ENCODE results near the gene PTPRM.

PTPRM gene

GRCh38 chr18:7977897-7978296 lies 410.8 kb downstream of the PTPRM start:
- no peaks in the 10 kb centered on the region for H3K27me3 ChIP-seq (ENCODE audit: control insufficient read depth in 2 of 2, insufficient read depth in 2 of 2, low read length in 2 of 2)
- no peak overlapping the region for H3K9ac ChIP-seq (ENCODE audit: low read depth in 1 of 2, low read length in 2 of 2)
- no peaks in the 10 kb centered on the region for H3K4me1 ChIP-seq (ENCODE audit: control insufficient read depth in 2 of 2, insufficient read depth in 2 of 2, low read length in 2 of 2)
- no peaks in the 10 kb centered on the region for H3K9me3 ChIP-seq (ENCODE audit: control insufficient read depth in 2 of 2, low read length in 2 of 2)
- no peak overlapping the region for H3K4me3 ChIP-seq (ENCODE audit: low read length in 2 of 2)
- no peaks in the 10 kb centered on the region for H3K36me3 ChIP-seq (ENCODE audit: control insufficient read depth in 2 of 2, insufficient read depth in 2 of 2, low read length in 2 of 2)
- no peak overlapping the region for H3K27ac ChIP-seq (ENCODE audit: low read depth in 2 of 2, low read length in 2 of 2)

GRCh38 chr18:7978834-7979233 lies 411.7 kb downstream of the PTPRM start:
- Histone ChIP-seq H3K9me3 (ENCODE audit: control insufficient read depth in 2 of 2, low read length in 2 of 2) (no peaks in the 10 kb centered on the region), H3K27me3 (ENCODE audit: control insufficient read depth in 2 of 2, insufficient read depth in 2 of 2, low read length in 2 of 2) (no peaks in the 10 kb centered on the region), H3K9ac (ENCODE audit: low read depth in 1 of 2, low read length in 2 of 2) (no peak overlapping the region), H3K27ac (ENCODE audit: low read depth in 2 of 2, low read length in 2 of 2) (no peak overlapping the region), H3K36me3 (ENCODE audit: control insufficient read depth in 2 of 2, insufficient read depth in 2 of 2, low read length in 2 of 2) (no peaks in the 10 kb centered on the region), H3K4me1 (ENCODE audit: control insufficient read depth in 2 of 2, insufficient read depth in 2 of 2, low read length in 2 of 2) (no peaks in the 10 kb centered on the region), H3K4me3 (ENCODE audit: low read length in 2 of 2) (no peak overlapping the region)

GRCh38 chr18:7979714-7980113 lies 412.6 kb downstream of the PTPRM start:
- Histone ChIP-seq H3K4me3 (ENCODE audit: low read length in 2 of 2) (no peak overlapping the region), H3K36me3 (ENCODE audit: control insufficient read depth in 2 of 2, insufficient read depth in 2 of 2, low read length in 2 of 2) (no peaks in the 10 kb centered on the region), H3K27me3 (ENCODE audit: control insufficient read depth in 2 of 2, insufficient read depth in 2 of 2, low read length in 2 of 2) (no peaks in the 10 kb centered on the region), H3K4me1 (ENCODE audit: control insufficient read depth in 2 of 2, insufficient read depth in 2 of 2, low read length in 2 of 2) (no peaks in the 10 kb centered on the region), H3K9me3 (ENCODE audit: control insufficient read depth in 2 of 2, low read length in 2 of 2) (no peaks in the 10 kb centered on the region), H3K9ac (ENCODE audit: low read depth in 1 of 2, low read length in 2 of 2) (no peak overlapping the region), H3K27ac (ENCODE audit: low read depth in 2 of 2, low read length in 2 of 2) (no peak overlapping the region)

- no peak overlapping the region for H3K9ac ChIP-seq (ENCODE audit: low read depth in 1 of 2, low read length in 2 of 2)
- H3K4me1 ChIP-seq (ENCODE audit: control insufficient read depth in 2 of 2, insufficient read depth in 2 of 2, low read length in 2 of 2), result no peaks in the 10 kb centered on the region
- no peaks in the 10 kb centered on the region for H3K27me3 ChIP-seq (ENCODE audit: control insufficient read depth in 2 of 2, insufficient read depth in 2 of 2, low read length in 2 of 2)
- H3K36me3 ChIP-seq (ENCODE audit: control insufficient read depth in 2 of 2, insufficient read depth in 2 of 2, low read length in 2 of 2), result no peaks in the 10 kb centered on the region
- H3K27ac ChIP-seq (ENCODE audit: low read depth in 2 of 2, low read length in 2 of 2), result no peak overlapping the region
- no peak overlapping the region for H3K4me3 ChIP-seq (ENCODE audit: low read length in 2 of 2)
- no peaks in the 10 kb centered on the region for H3K9me3 ChIP-seq (ENCODE audit: control insufficient read depth in 2 of 2, low read length in 2 of 2)
These were observed 413.0 kb downstream of the PTPRM start for GRCh38 chr18:7980136-7980535.

- no peaks in the 10 kb centered on the region for H3K4me1 ChIP-seq (ENCODE audit: control insufficient read depth in 2 of 2, insufficient read depth in 2 of 2, low read length in 2 of 2)
- H3K27ac ChIP-seq (ENCODE audit: low read depth in 2 of 2, low read length in 2 of 2), result no peak overlapping the region
- H3K9ac ChIP-seq (ENCODE audit: low read depth in 1 of 2, low read length in 2 of 2), result no peak overlapping the region
- H3K27me3 ChIP-seq (ENCODE audit: control insufficient read depth in 2 of 2, insufficient read depth in 2 of 2, low read length in 2 of 2), result no peaks in the 10 kb centered on the region
- H3K36me3 ChIP-seq (ENCODE audit: control insufficient read depth in 2 of 2, insufficient read depth in 2 of 2, low read length in 2 of 2), result no peaks in the 10 kb centered on the region
- no peaks in the 10 kb centered on the region for H3K9me3 ChIP-seq (ENCODE audit: control insufficient read depth in 2 of 2, low read length in 2 of 2)
- no peak overlapping the region for H3K4me3 ChIP-seq (ENCODE audit: low read length in 2 of 2)
These were observed 413.5 kb downstream of the PTPRM start for GRCh38 chr18:7980656-7981055.

GRCh38 chr18:7982216-7982615 lies 415.1 kb downstream of the PTPRM start:
- H3K4me1 ChIP-seq (ENCODE audit: control insufficient read depth in 2 of 2, insufficient read depth in 2 of 2, low read length in 2 of 2), result no peaks in the 10 kb centered on the region
- no peaks in the 10 kb centered on the region for H3K36me3 ChIP-seq (ENCODE audit: control insufficient read depth in 2 of 2, insufficient read depth in 2 of 2, low read length in 2 of 2)
- no peaks in the 10 kb centered on the region for H3K27me3 ChIP-seq (ENCODE audit: control insufficient read depth in 2 of 2, insufficient read depth in 2 of 2, low read length in 2 of 2)
- no peak overlapping the region for H3K4me3 ChIP-seq (ENCODE audit: low read length in 2 of 2)
- H3K9me3 ChIP-seq (ENCODE audit: control insufficient read depth in 2 of 2, low read length in 2 of 2), result no peaks in the 10 kb centered on the region
- H3K9ac ChIP-seq (ENCODE audit: low read depth in 1 of 2, low read length in 2 of 2), result no peak overlapping the region
- H3K27ac ChIP-seq (ENCODE audit: low read depth in 2 of 2, low read length in 2 of 2), result no peak overlapping the region

- Histone ChIP-seq H3K9ac (ENCODE audit: low read depth in 1 of 2, low read length in 2 of 2) (no peak overlapping the region), H3K9me3 (ENCODE audit: control insufficient read depth in 2 of 2, low read length in 2 of 2) (no peaks in the 10 kb centered on the region), H3K27ac (ENCODE audit: low read depth in 2 of 2, low read length in 2 of 2) (no peak overlapping the region), H3K4me1 (ENCODE audit: control insufficient read depth in 2 of 2, insufficient read depth in 2 of 2, low read length in 2 of 2) (no peaks in the 10 kb centered on the region), H3K27me3 (ENCODE audit: control insufficient read depth in 2 of 2, insufficient read depth in 2 of 2, low read length in 2 of 2) (no peaks in the 10 kb centered on the region), H3K4me3 (ENCODE audit: low read length in 2 of 2) (no peak overlapping the region), H3K36me3 (ENCODE audit: control insufficient read depth in 2 of 2, insufficient read depth in 2 of 2, low read length in 2 of 2) (no peaks in the 10 kb centered on the region)
These were observed 420.3 kb downstream of the PTPRM start for GRCh38 chr18:7987284-7987976.

GRCh38 chr18:7990670-7991069 lies 423.6 kb downstream of the PTPRM start:
- Histone ChIP-seq H3K27me3 (ENCODE audit: control insufficient read depth in 2 of 2, insufficient read depth in 2 of 2, low read length in 2 of 2) (no peaks in the 10 kb centered on the region), H3K36me3 (ENCODE audit: control insufficient read depth in 2 of 2, insufficient read depth in 2 of 2, low read length in 2 of 2) (no peaks in the 10 kb centered on the region), H3K4me3 (ENCODE audit: low read length in 2 of 2) (no peak overlapping the region), H3K9ac (ENCODE audit: low read depth in 1 of 2, low read length in 2 of 2) (no peak overlapping the region), H3K4me1 (ENCODE audit: control insufficient read depth in 2 of 2, insufficient read depth in 2 of 2, low read length in 2 of 2) (no peaks in the 10 kb centered on the region), H3K27ac (ENCODE audit: low read depth in 2 of 2, low read length in 2 of 2) (no peak overlapping the region), H3K9me3 (ENCODE audit: control insufficient read depth in 2 of 2, low read length in 2 of 2) (no peaks in the 10 kb centered on the region)

- no peaks in the 10 kb centered on the region for H3K27me3 ChIP-seq (ENCODE audit: control insufficient read depth in 2 of 2, insufficient read depth in 2 of 2, low read length in 2 of 2)
- H3K27ac ChIP-seq (ENCODE audit: low read depth in 2 of 2, low read length in 2 of 2), result no peak overlapping the region
- no peaks in the 10 kb centered on the region for H3K4me1 ChIP-seq (ENCODE audit: control insufficient read depth in 2 of 2, insufficient read depth in 2 of 2, low read length in 2 of 2)
- no peak overlapping the region for H3K4me3 ChIP-seq (ENCODE audit: low read length in 2 of 2)
- H3K36me3 ChIP-seq (ENCODE audit: control insufficient read depth in 2 of 2, insufficient read depth in 2 of 2, low read length in 2 of 2), result no peaks in the 10 kb centered on the region
- H3K9ac ChIP-seq (ENCODE audit: low read depth in 1 of 2, low read length in 2 of 2), result no peak overlapping the region
- H3K9me3 ChIP-seq (ENCODE audit: control insufficient read depth in 2 of 2, low read length in 2 of 2), result no peaks in the 10 kb centered on the region
These were observed 434.7 kb downstream of the PTPRM start for GRCh38 chr18:8001711-8002301.

- H3K9me3 ChIP-seq (ENCODE audit: control insufficient read depth in 2 of 2, low read length in 2 of 2), result no peaks in the 10 kb centered on the region
- no peaks in the 10 kb centered on the region for H3K36me3 ChIP-seq (ENCODE audit: control insufficient read depth in 2 of 2, insufficient read depth in 2 of 2, low read length in 2 of 2)
- H3K4me1 ChIP-seq (ENCODE audit: control insufficient read depth in 2 of 2, insufficient read depth in 2 of 2, low read length in 2 of 2), result no peaks in the 10 kb centered on the region
- no peak overlapping the region for H3K9ac ChIP-seq (ENCODE audit: low read depth in 1 of 2, low read length in 2 of 2)
- H3K27me3 ChIP-seq (ENCODE audit: control insufficient read depth in 2 of 2, insufficient read depth in 2 of 2, low read length in 2 of 2), result no peaks in the 10 kb centered on the region
- H3K27ac ChIP-seq (ENCODE audit: low read depth in 2 of 2, low read length in 2 of 2), result no peak overlapping the region
- no peak overlapping the region for H3K4me3 ChIP-seq (ENCODE audit: low read length in 2 of 2)
These were observed 437.0 kb downstream of the PTPRM start for GRCh38 chr18:8003878-8004675.
